NCI-H1048 (cell line): ENCODE measurements around the gene MALAT1.
"Not testable (repeated sequence)": the region's sequence is repeated elsewhere in the genome, so short reads cannot be mapped to it uniquely, and the experiment has no call there.

ENCODE experiments used
- DNase-seq: peaks from one replicate; lab custom pipeline; 2025; lab: John Stamatoyannopoulos, UW

Gene MALAT1

GRCh38 chr11:65498727-65498976 is 193 bp upstream of the MALAT1 start:
- no peak for DNase-seq

DNA sequence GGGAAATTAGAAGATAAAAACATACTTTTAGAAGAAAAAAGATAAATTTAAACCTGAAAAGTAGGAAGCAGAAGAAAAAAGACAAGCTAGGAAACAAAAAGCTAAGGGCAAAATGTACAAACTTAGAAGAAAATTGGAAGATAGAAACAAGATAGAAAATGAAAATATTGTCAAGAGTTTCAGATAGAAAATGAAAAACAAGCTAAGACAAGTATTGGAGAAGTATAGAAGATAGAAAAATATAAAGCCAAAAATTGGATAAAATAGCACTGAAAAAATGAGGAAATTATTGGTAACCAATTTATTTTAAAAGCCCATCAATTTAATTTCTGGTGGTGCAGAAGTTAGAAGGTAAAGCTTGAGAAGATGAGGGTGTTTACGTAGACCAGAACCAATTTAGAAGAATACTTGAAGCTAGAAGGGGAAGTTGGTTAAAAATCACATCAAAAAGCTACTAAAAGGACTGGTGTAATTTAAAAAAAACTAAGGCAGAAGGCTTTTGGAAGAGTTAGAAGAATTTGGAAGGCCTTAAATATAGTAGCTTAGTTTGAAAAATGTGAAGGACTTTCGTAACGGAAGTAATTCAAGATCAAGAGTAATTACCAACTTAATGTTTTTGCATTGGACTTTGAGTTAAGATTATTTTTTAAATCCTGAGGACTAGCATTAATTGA is 1.0 kb downstream of the MALAT1 start:
- DNase-seq: no peak

DNA sequence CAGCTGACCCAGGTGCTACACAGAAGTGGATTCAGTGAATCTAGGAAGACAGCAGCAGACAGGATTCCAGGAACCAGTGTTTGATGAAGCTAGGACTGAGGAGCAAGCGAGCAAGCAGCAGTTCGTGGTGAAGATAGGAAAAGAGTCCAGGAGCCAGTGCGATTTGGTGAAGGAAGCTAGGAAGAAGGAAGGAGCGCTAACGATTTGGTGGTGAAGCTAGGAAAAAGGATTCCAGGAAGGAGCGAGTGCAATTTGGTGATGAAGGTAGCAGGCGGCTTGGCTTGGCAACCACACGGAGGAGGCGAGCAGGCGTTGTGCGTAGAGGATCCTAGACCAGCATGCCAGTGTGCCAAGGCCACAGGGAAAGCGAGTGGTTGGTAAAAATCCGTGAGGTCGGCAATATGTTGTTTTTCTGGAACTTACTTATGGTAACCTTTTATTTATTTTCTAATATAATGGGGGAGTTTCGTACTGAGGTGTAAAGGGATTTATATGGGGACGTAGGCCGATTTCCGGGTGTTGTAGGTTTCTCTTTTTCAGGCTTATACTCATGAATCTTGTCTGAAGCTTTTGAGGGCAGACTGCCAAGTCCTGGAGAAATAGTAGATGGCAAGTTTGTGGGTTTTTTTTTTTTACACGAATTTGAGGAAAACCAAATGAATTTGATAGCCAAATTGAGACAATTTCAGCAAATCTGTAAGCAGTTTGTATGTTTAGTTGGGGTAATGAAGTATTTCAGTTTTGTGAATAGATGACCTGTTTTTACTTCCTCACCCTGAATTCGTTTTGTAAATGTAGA is 1.7 kb downstream of the MALAT1 start:
- no peak for DNase-seq

- DNase-seq: no peak
Observed at GRCh38 chr11:65501186-65501471, 2.3 kb downstream of the MALAT1 start.

DNA sequence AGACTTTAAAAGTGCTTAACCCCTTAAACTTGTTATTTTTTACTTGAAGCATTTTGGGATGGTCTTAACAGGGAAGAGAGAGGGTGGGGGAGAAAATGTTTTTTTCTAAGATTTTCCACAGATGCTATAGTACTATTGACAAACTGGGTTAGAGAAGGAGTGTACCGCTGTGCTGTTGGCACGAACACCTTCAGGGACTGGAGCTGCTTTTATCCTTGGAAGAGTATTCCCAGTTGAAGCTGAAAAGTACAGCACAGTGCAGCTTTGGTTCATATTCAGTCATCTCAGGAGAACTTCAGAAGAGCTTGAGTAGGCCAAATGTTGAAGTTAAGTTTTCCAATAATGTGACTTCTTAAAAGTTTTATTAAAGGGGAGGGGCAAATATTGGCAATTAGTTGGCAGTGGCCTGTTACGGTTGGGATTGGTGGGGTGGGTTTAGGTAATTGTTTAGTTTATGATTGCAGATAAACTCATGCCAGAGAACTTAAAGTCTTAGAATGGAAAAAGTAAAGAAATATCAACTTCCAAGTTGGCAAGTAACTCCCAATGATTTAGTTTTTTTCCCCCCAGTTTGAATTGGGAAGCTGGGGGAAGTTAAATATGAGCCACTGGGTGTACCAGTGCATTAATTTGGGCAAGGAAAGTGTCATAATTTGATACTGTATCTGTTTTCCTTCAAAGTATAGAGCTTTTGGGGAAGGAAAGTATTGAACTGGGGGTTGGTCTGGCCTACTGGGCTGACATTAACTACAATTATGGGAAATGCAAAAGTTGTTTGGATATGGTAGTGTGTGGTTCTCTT is 2.8 kb downstream of the MALAT1 start:
- DNase-seq: no peak

DNA sequence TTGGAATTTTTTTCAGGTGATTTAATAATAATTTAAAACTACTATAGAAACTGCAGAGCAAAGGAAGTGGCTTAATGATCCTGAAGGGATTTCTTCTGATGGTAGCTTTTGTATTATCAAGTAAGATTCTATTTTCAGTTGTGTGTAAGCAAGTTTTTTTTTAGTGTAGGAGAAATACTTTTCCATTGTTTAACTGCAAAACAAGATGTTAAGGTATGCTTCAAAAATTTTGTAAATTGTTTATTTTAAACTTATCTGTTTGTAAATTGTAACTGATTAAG is 3.4 kb downstream of the MALAT1 start:
- no peak for DNase-seq

DNA sequence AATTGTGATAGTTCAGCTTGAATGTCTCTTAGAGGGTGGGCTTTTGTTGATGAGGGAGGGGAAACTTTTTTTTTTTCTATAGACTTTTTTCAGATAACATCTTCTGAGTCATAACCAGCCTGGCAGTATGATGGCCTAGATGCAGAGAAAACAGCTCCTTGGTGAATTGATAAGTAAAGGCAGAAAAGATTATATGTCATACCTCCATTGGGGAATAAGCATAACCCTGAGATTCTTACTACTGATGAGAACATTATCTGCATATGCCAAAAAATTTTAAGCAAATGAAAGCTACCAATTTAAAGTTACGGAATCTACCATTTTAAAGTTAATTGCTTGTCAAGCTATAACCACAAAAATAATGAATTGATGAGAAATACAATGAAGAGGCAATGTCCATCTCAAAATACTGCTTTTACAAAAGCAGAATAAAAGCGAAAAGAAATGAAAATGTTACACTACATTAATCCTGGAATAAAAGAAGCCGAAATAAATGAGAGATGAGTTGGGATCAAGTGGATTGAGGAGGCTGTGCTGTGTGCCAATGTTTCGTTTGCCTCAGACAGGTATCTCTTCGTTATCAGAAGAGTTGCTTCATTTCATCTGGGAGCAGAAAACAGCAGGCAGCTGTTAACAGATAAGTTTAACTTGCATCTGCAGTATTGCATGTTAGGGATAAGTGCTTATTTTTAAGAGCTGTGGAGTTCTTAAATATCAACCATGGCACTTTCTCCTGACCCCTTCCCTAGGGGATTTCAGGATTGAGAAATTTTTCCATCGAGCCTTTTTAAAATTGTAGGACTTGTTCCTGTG is 3.9 kb downstream of the MALAT1 start:
- DNase-seq: no peak

DNA sequence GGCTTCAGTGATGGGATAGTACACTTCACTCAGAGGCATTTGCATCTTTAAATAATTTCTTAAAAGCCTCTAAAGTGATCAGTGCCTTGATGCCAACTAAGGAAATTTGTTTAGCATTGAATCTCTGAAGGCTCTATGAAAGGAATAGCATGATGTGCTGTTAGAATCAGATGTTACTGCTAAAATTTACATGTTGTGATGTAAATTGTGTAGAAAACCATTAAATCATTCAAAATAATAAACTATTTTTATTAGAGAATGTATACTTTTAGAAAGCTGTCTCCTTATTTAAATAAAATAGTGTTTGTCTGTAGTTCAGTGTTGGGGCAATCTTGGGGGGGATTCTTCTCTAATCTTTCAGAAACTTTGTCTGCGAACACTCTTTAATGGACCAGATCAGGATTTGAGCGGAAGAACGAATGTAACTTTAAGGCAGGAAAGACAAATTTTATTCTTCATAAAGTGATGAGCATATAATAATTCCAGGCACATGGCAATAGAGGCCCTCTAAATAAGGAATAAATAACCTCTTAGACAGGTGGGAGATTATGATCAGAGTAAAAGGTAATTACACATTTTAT is 4.6 kb downstream of the MALAT1 start:
- DNase-seq: no peak

DNA sequence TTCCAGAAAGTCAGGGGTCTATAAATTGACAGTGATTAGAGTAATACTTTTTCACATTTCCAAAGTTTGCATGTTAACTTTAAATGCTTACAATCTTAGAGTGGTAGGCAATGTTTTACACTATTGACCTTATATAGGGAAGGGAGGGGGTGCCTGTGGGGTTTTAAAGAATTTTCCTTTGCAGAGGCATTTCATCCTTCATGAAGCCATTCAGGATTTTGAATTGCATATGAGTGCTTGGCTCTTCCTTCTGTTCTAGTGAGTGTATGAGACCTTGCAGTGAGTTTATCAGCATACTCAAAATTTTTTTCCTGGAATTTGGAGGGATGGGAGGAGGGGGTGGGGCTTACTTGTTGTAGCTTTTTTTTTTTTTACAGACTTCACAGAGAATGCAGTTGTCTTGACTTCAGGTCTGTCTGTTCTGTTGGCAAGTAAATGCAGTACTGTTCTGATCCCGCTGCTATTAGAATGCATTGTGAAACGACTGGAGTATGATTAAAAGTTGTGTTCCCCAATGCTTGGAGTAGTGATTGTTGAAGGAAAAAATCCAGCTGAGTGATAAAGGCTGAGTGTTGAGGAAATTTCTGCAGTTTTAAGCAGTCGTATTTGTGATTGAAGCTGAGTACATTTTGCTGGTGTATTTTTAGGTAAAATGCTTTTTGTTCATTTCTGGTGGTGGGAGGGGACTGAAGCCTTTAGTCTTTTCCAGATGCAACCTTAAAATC is 5.3 kb downstream of the MALAT1 start:
- DNase-seq: no peak

GRCh38 chr11:65504674-65505465 is 6.0 kb downstream of the MALAT1 start:
- no peak for DNase-seq

- no peak for DNase-seq
Observed at GRCh38 chr11:65505466-65506289, 6.8 kb downstream of the MALAT1 start.

DNA sequence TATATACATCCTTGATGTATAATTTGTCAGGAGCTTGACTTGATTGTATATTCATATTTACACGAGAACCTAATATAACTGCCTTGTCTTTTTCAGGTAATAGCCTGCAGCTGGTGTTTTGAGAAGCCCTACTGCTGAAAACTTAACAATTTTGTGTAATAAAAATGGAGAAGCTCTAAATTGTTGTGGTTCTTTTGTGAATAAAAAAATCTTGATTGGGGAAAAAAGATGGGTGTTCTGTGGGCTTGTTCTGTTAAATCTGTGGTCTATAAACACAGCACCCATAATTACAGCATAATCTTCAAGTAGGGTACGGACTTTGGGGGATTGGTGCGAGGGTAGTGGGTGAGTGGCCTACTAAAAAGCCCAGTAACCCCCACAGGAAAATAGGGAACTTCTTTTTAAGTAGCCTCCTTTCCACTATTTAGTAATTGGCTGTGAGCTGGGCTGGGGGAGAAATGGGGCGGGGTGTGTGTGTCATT is 7.5 kb downstream of the MALAT1 start:
- no peak for DNase-seq

DNA sequence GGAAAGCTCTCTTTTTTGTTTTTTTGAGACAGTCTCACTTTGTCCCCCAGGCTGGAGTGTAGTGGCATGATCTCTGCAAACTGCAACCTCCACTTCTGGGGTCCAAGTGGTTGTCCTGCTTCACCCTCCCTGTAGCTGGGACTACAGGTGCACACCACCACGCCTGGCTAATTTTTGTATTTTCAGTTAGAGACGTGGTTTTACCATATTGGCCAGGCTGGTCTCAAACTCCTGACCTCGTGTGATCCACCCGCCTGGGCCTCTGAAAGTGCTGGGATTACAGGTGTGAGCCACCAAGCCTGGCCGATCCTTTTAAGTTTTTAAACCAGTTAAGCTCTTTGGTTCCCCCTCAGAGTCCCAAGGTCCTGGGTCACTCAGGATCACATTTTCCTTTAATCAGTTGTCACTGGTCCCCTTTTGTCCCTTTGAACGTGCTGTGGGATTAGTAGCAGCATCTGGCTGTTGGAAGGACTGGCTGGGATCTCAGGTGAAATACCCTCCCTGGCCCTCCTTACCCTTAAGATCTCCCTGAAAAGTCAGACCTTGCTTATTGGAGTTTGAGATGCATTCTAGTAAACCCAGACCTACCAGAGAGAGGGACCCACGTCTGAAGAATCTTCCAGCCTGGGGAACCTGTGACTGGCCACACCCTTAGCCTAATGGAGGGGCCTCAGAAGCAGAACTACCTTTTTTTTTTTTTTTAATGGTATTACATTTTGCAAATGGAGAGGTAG is 8.1 kb downstream of the MALAT1 start:
- no peak for DNase-seq

GRCh38 chr11:65512311-65512710 is 13.5 kb downstream of the MALAT1 start:
- DNase-seq: not testable (repeated sequence)

DNA sequence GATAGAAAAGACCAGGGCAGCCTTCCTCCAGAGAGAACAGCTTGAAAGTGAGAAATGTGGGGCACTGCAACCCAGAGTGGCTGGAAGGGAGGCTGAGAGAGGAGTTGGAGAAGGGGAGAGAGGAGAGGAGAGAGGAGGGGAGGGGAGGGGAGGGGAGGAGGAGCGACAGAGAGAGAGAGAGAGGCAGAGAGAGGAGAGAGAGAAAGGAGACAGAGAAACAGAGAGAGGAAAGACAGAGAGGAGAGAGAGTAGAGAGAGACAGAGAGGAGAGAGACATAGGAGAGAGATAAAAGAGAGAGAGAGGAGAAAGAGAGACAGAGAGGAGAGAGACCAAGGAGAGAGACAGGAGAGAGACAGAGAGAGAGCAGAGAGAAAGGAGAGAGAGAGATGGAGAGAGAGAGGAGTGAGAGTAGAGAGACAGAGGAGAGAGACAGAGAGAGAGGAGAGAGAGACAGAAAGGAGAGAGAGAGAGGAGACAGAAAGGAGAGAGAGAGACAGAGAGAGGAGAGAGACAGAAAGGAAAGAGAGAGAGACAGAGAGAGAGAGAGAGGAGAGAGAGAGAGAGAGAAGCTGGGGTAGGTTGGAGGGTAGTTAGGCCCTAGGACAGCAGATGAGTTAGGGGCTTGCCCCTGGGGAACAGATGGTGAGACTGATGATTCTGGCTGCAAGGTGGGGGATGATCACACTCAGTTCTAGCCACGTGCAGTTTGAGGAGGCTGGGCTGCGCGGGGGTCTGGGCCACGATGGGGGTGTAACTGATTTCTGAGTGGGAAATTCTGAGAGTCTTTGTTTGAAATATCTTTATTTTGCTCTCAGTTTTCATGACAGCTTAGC is 17.5 kb downstream of the MALAT1 start:
- no peak for DNase-seq

- not testable (repeated sequence) for DNase-seq
Observed at GRCh38 chr11:65518941-65519549, 20.2 kb downstream of the MALAT1 start.

DNA sequence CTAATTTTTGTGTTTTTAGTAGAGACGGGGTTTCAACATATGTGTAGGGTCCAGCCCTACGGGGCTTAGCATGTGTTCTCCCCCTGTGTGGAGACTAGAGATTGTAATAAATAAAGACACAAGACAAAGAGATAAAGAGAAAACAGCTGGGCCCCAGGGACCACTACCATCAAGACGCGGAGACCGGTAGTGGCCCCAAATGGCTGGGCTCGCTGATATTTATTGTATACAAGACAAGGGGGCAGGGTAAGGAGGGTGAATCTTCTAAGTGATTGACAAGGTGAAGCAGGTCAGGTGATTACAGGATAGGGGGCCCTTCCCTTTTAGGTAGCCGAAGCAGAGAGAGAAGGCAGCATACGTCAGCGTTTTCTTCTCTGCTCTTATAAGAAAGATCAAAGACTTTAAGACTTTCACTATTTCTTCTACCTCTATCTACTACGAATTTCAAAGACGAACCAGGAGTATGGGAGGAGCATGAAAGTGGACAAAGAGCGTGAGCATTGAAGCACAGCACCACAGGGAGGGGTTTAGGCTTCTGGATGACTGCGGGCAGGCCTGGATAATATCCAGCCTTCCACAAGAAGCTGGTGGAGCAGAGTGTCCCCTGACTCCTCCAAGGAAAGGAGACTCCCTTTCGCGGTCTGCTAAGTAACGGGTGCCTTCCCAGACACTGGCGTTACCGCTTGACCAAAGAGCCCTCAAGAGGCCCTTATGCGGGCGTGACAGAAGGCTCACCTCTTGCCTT is 23.1 kb downstream of the MALAT1 start:
- not testable (repeated sequence) for DNase-seq
